ENCODE data around the gene PKN2. TPM values are rescaled to one million over a fixed set of nuclear protein-coding genes. Genes with fewer than 3 reads are reported as not detected.

The PKN2 gene
- total and polyA plus RNA-seq, 2 of the 8 experiments (the other 6 are each of a cell fraction or from before 2014, with no cell fraction given) = 7.8 to 32.0 TPM

- WGBS, 2 experiments (ENCODE audit: extremely low coverage in 1 of 2, insufficient coverage in 1 of 2, insufficient read length in 1 of 2, insufficient replicate concordance in 2 of 2, low coverage in 1 of 2, low lambda C conversion rate in 2 of 2, missing lambda C conversion rate in 1 of 2) = 89% methylated on average over 2 of the region's 2 CpGs; no CpG with 5 or more reads in 1 of the 2 experiments
- Histone ChIP-seq H3K4ac (replicated peaks; ENCODE audit: insufficient read length, low read depth, low read length) (no peak overlapping the region), H3K27ac (ENCODE audit: low read depth, low read length) (no peak overlapping the region), H3K4me3 (ENCODE audit: extremely low read depth in 1 of 4, insufficient read depth in 2 of 4, low read depth in 3 of 4, low read length in 4 of 4) (no peak overlapping the region), H2BK20ac (ENCODE audit: low read length) (no peak overlapping the region), H3K9me3 (ENCODE audit: insufficient read depth in 2 of 2, low read depth in 1 of 2, low read length in 1 of 2) (no peaks in the 10 kb centered on the region), H4K8ac (ENCODE audit: extremely low read depth, insufficient read depth, low read length) (no peak overlapping the region), H3K36me3 (ENCODE audit: control insufficient read depth in 2 of 4, insufficient read depth in 4 of 4, low read length in 3 of 4) (no peaks in the 10 kb centered on the region; a peak in 1 of 8 replicates), H4K91ac (replicated peaks; ENCODE audit: insufficient read length, low read length) (no peak overlapping the region), H2BK120ac (replicated peaks; ENCODE audit: low read depth, low read length) (no peak overlapping the region), H3K9ac (replicated peaks in 1 of 4; ENCODE audit: extremely low read depth in 1 of 4, low read depth in 3 of 4, low read length in 3 of 4) (no peak overlapping the region), H2AK5ac (ENCODE audit: low read depth, low read length) (no peak overlapping the region), H3K79me2 (ENCODE audit: control insufficient read depth in 1 of 2, insufficient read depth in 2 of 2, low read length in 2 of 2) (peaks cover 0 to 95% of the 10 kb centered on the region in 2 experiments; a peak in 2 of 4 replicates), H3K79me1 (ENCODE audit: low read depth, low read length) (no peaks in the 10 kb centered on the region; the same call in 1 of the 2 replicates), H4K20me1 (replicated peaks in 1 of 2; ENCODE audit: control insufficient read depth in 1 of 2, insufficient read depth in 2 of 2, low read length in 2 of 2) (peaks cover 2 to 4% of the 10 kb centered on the region in 2 experiments), H3K4me1 (replicated peaks in 1 of 4; ENCODE audit: control insufficient read depth in 3 of 4, insufficient read depth in 4 of 4, low read length in 3 of 4) (no peaks in the 10 kb centered on the region), H2BK15ac (ENCODE audit: low read length) (no peak overlapping the region), H3K14ac (ENCODE audit: insufficient read length) (no peak overlapping the region), H2AFZ (ENCODE audit: low read length) (no peak overlapping the region), H3K4me2 (ENCODE audit: insufficient read depth in 1 of 2, low read depth in 2 of 2, low read length in 2 of 2) (no peak overlapping the region), H3K23me2 (ENCODE audit: low read depth, low read length) (no peaks in the 10 kb centered on the region), H3K27me3 (replicated peaks in 1 of 4; ENCODE audit: control insufficient read depth in 3 of 4, extremely low read depth in 1 of 4, insufficient read depth in 3 of 4, low read length in 3 of 4) (no peaks in the 10 kb centered on the region), H3K23ac (ENCODE audit: insufficient read length) (no peak overlapping the region), H2BK5ac (ENCODE audit: low read depth, low read length) (no peak overlapping the region), H3K18ac (ENCODE audit: extremely low read depth, low read length) (no peak overlapping the region), H4K5ac (ENCODE audit: insufficient read length, low read depth, low read length) (no peak overlapping the region), H3K56ac (replicated peaks; ENCODE audit: insufficient read length, low read depth, low read length) (no peak overlapping the region), H2BK12ac (ENCODE audit: low read depth, low read length) (no peak overlapping the region)
- FAIRE-seq = no peak
- ChIA-PET CTCF (ENCODE audit: partially characterized antibody) (no interaction called here), POLR2A (ENCODE audit: partially characterized antibody) (no interaction called here)
- DNase-seq (ENCODE audit: low read depth in 1 of 2, low spot score in 2 of 2) = no peak
- TF ChIP-seq CHD1 (IDR thresholded peaks at IDR 0.05; ENCODE audit: low read depth, low read length) = no peak
- TF ChIP-seq RAD21 (IDR thresholded peaks at IDR 0.05 in 1 of 2, conservative IDR thresholded peaks at IDR 0.05 in 1 of 2; ENCODE audit: low read depth in 2 of 2, low read length in 2 of 2) = no peak
- TF ChIP-seq RFX5 (IDR thresholded peaks at IDR 0.05; ENCODE audit: borderline replicate concordance, low read depth, low read length) = no peak
- TF ChIP-seq SP4 (IDR thresholded peaks at IDR 0.05; ENCODE audit: low read length) = no peak
- no peak for TF ChIP-seq SRF (IDR thresholded peaks at IDR 0.05; ENCODE audit: low read depth, low read length)
- TF ChIP-seq CTCF (IDR thresholded peaks at IDR 0.05; ENCODE audit: control extremely low read depth in 1 of 3, insufficient read depth in 1 of 3, low read depth in 1 of 3, low read length in 3 of 3) = no peak
- no peak for TF ChIP-seq GTF2F1 (IDR thresholded peaks at IDR 0.05; ENCODE audit: borderline replicate concordance, low read depth, low read length)
- no peak for TF ChIP-seq CREB1 (IDR thresholded peaks at IDR 0.05)
Observed at GRCh38 chr1:88708011-88708410, 23.9 kb downstream of the PKN2 start.

Data from H1 (cell line).